Pancreas (tissue), 10 donors: Measurements from ENCODE around the gene TH. TPM values are rescaled to one million over a fixed set of nuclear protein-coding genes. Genes with fewer than 3 reads are reported as not detected.

ENCODE experiments used
- ATAC-seq, 4 donors: fragments of 200-7000 bp; cut with Tn5 transposase; one replicate each; pipeline versions ENCODE4 v1.8.0 to v1.9.1; 2020; ENCODE audit warnings: mild to moderate bottlenecking in 4 of 4, moderate library complexity in 4 of 4
- DNase-seq, 6 donors: peaks; one replicate each; pipeline ENCODE4 v3.0.0-alpha.2; 2020
- FAIRE-seq: peaks from 2 replicates; lab custom pipeline; 2012; peaks lifted over from hg19 to GRCh38; lab: Jason Lieb, UNC
- H3K27ac ChIP-seq, 4 donors: fragments of 200-600 bp; sonication (generic); 1 replicate in 3 of 4; 2 replicates in 1 of 4; pipeline versions ENCODE4 v1.5.0 to v1.8.0; 2020
- H3K27me3 ChIP-seq, 4 donors: fragments of 200-600 bp; one replicate each; pipeline ENCODE4 v1.8.0; 2021
- H3K36me3 ChIP-seq, 3 donors: fragments of 200-600 bp; sonication (generic) in 1 of 3; one replicate each; pipeline versions ENCODE4 v1.5.0 to v1.8.0; 2020 to 2021
- H3K4me1 ChIP-seq, 3 donors: fragments of 200-600 bp; one replicate each; pipeline ENCODE4 v1.8.0; 2021
- H3K4me3 ChIP-seq, 4 donors: fragments of 200-600 bp; sonication (generic) in 2 of 4; one replicate each; pipeline versions ENCODE4 v1.5.0 to v1.8.0; 2020 to 2021
- H3K9me3 ChIP-seq, 4 donors: fragments of 200-600 bp; one replicate each; pipeline ENCODE4 v1.8.0; 2021
- WGBS, 2 donors: extraction: QIAGEN DNeasy Blood & Tissue Kit; methylation state at CpG; one replicate each; pipeline ENCODE4 v1.1.7; 2013; 5-methylcytosine and 5-hydroxymethylcytosine counted together
- intact Hi-C, 3 donors: fragments of 100-400 bp; cut with DNase I; formaldehyde crosslinking; loops; one replicate each; pipeline versions ENCODE4 v1.11.1 to v1.14.2; 2022
- polyA plus RNA-seq, 2 donors: library from polyadenylated mRNA; stranded (reverse); fragments of 200-250 nt; gene quantifications; one replicate each; pipeline ENCODE4 v1.2.3, GENCODE V29; 2013
- total RNA-seq, 6 donors: library from RNA; stranded (reverse); fragmentation: NEBNext Ultra II Directional in 4 of 6; extraction: Animal tissue kit (Norgen Biotek cat#: 25700) in 4 of 6; gene quantifications; one replicate each; pipeline versions ENCODE4 v1.2.1 to v1.2.4, GENCODE V29; 2021 to 2023
- TF ChIP-seq, protein P1 (sequence below), 4 donors: fragments of 200-600 bp; sonication (generic) in 3 of 4; IDR thresholded peaks; one replicate each; pipeline versions ENCODE4 v1.5.0 to v1.8.0; 2021; ENCODE audit warnings: antibody characterized with exemption in 4 of 4
- donor health status: healthy with polysubstance abuse.
- donor health status: DM: no; HTN: no; CAD: no; lungs with moderate emphysema.
- donor health status: DM: no; HTN: no; CAD: no.
- donor health status: control.
- donor health status: control.
- donor health status: Bipolar disorder and iron deficiency.
- donor health status: DM: yes; HTN: yes; CAD: no.
- donor health status: DM: no; HTN: no; CAD: no.
- donor health status: DM: no; HTN: no; CAD: no.
- donor health status: DM: yes; HTN: yes; CAD: no.

TH gene
- total and polyA plus RNA-seq, 8 donors: 0.19 to 2.5 (median 0.38) TPM; not detected in 2

DNA sequence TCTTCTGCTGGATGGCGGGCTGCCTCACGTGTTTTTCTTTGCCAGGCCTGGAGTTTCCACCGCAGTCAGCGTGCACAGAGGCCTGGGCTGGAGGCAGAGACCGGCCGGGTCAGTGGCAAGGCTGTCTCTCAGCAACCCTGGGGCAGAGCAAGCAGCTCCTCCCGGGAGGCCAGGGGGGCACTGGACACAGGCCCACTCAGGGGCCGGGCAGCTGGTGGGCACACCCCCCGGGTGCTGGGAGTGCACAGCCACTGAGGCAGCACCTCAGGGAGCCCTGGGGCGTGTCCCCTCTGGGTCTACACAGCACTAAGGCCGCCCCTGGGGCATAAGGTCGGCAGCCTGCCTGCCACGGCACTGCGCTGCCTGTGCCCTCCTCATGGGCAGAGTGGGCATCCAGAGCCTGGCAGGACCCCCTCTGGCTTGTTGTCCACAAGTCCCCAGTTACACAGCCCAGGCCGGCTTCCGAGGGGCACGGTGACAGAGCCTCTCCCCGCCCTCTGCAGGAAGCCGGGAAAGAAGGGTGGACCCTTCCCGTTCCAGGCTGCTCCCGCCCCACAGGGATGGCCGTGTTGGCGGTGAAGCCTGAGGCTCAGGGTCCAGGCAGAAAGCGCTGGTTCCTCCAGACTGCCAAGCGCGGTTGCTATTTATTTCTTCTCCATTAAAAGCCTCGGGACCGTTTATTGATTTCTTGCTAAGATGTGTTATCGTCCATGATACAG, 18.5 kb upstream of the TH start:
- intact Hi-C loops: loop anchor here in 1 of 3 donors (10.0 kb wide), 1 partner anchor 225 kb away; no protein-coding TSS in a partner anchor
- 57 to 71% methylated on average over 29 of the region's 29 CpGs for WGBS, 2 donors
- Histone ChIP-seq H3K36me3 (no peaks in the 10 kb centered on the region), H3K27ac (no peak overlapping the region), H3K4me3 (no peak overlapping the region), H3K4me1 (peaks cover 0 to 7% (median 5%) of the 10 kb centered on the region in 3 donors), H3K27me3 (no peaks in the 10 kb centered on the region), H3K9me3 (no peaks in the 10 kb centered on the region)
- DNase-seq (peak in 2 of 6 donors; percentile 18 to 68), ATAC-seq (no peak), FAIRE-seq (no peak)
- TF ChIP-seq, protein P1, sequence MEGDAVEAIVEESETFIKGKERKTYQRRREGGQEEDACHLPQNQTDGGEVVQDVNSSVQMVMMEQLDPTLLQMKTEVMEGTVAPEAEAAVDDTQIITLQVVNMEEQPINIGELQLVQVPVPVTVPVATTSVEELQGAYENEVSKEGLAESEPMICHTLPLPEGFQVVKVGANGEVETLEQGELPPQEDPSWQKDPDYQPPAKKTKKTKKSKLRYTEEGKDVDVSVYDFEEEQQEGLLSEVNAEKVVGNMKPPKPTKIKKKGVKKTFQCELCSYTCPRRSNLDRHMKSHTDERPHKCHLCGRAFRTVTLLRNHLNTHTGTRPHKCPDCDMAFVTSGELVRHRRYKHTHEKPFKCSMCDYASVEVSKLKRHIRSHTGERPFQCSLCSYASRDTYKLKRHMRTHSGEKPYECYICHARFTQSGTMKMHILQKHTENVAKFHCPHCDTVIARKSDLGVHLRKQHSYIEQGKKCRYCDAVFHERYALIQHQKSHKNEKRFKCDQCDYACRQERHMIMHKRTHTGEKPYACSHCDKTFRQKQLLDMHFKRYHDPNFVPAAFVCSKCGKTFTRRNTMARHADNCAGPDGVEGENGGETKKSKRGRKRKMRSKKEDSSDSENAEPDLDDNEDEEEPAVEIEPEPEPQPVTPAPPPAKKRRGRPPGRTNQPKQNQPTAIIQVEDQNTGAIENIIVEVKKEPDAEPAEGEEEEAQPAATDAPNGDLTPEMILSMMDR (IDR thresholded peaks at IDR 0.05): no peak

DNA sequence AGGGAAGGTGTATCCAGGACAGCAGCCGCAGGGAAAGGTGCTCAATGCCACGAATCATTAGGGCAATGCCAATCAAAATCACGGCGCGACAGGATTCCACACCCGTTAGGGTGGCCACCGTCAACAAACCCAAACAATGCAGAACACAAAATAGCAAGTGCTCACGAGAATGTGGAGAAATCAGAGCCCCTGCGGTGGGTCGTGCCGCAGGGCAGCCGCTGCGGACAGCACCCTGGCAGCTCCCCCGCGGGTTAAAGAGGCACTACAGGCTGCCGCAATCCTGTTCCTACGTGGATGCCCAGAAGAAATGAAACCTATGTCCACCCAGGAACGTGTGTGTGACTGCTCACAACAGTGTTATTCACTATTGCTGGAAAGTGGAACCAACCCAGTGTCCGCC, 17.1 kb upstream of the TH start:
- 71 to 83% methylated on average over 19 of the region's 19 CpGs for WGBS, 2 donors
- no peaks in the 10 kb centered on the region for H3K9me3 ChIP-seq
- no peak for ATAC-seq
- H3K27me3 ChIP-seq: no peaks in the 10 kb centered on the region
- TF ChIP-seq, protein P1 (IDR thresholded peaks at IDR 0.05): no peak
- no peaks in the 10 kb centered on the region for H3K36me3 ChIP-seq
- H3K4me3 ChIP-seq: no peak overlapping the region
- no peak for FAIRE-seq
- H3K4me1 ChIP-seq: peaks cover 0 to 5% (median 5%) of the 10 kb centered on the region in 3 donors
- no peak overlapping the region for H3K27ac ChIP-seq
- no peak for DNase-seq
- intact Hi-C loops: no loop called here

DNA sequence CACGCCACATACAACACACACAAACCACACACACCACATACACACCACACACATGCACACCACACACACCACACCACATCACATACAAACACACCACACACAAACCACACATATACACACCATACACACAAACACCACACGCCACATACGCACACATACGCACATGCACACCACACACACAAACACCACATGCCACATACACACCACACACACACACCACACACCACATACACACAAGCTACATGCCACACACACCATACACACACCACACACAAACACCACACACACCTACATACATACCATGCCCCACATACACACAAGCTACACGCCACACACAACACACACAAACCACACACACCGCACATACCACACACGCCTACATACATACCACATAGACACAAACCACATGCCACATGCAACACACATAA, 15.7 kb upstream of the TH start:
- Histone ChIP-seq H3K9me3 (no peaks in the 10 kb centered on the region), H3K4me3 (no peak overlapping the region), H3K27me3 (no peaks in the 10 kb centered on the region), H3K27ac (no peak overlapping the region), H3K4me1 (no peaks in the 10 kb centered on the region), H3K36me3 (no peaks in the 10 kb centered on the region)
- no peak for DNase-seq
- 84 to 85% methylated on average over 7 of the region's 7 CpGs for WGBS, 2 donors
- ATAC-seq: no peak
- intact Hi-C loops: no loop called here
- FAIRE-seq: no peak
- TF ChIP-seq, protein P1 (IDR thresholded peaks at IDR 0.05): no peak

DNA sequence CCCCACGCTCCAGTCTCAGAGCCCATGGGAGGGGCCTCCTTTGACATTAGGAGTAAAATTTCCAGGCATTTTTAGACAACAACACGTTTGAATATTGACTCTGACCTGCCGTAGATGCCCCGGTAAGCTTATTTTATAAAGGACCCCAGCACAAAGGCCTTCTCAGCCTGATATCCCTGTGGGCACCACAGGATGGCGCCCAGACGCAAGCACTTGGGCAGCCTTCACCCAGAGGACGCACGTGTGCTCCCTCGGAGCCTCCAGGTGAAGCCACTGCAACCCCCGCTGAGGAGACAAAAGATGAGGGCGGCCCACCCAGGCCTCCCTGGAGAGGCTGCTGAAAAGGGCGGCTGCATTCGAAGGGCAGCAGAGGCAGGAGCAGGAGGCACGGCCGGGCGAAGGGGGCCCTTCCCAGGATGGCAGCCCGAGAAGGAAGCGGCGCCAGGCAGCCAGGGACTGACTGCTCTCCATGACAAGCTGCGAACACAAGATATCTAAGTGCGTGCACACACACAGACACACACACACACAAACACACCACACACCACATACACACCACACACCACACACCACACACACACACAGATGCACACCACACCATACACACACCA, 15.2 kb upstream of the TH start:
- Histone ChIP-seq H3K9me3 (no peaks in the 10 kb centered on the region), H3K27ac (no peak overlapping the region), H3K27me3 (no peaks in the 10 kb centered on the region), H3K36me3 (no peaks in the 10 kb centered on the region), H3K4me1 (no peaks in the 10 kb centered on the region), H3K4me3 (no peak overlapping the region)
- 14 to 24% methylated on average over 21 of the region's 21 CpGs for WGBS, 2 donors
- FAIRE-seq: no peak
- peak; percentile 61 to 88 (median 82) for ATAC-seq
- no peak for DNase-seq
- TF ChIP-seq, protein P1 (IDR thresholded peaks at IDR 0.05): peak; percentile 25 to 57 (median 36)
- intact Hi-C loops: no loop called here
